SIG-M5 (cell line): Measurements from ENCODE around the gene SNX27.
A peak's percentile ranks its signal among the peaks of the same experiment; 100 is the strongest.
"Not testable (repeated sequence)": the region's sequence is repeated elsewhere in the genome, so short reads cannot be mapped to it uniquely, and the experiment has no call there.

Source experiments
- DNase-seq: peaks from one replicate; lab custom pipeline; 2025; lab: John Stamatoyannopoulos, UW

The SNX27 gene

DNA sequence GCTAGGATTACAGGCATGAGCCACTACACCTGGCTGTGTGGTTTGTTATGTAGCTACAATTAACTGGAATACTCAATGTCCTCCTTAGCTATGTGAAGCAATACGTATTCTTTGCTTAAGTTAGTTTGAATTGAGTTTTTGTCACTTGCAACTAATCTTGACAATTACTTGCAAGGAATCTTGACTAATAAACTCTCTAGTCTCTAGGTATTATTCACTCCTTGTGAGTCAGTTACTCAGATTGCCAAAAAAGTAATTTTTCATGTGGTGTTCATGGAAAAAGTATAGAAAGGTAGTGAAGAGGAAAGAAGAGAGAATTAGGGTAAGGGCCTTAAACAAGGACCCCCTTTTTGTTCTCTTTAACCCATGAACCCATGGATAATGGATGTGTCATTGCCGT lies 7.6 kb upstream of the SNX27 start:
- no peak for DNase-seq

DNA sequence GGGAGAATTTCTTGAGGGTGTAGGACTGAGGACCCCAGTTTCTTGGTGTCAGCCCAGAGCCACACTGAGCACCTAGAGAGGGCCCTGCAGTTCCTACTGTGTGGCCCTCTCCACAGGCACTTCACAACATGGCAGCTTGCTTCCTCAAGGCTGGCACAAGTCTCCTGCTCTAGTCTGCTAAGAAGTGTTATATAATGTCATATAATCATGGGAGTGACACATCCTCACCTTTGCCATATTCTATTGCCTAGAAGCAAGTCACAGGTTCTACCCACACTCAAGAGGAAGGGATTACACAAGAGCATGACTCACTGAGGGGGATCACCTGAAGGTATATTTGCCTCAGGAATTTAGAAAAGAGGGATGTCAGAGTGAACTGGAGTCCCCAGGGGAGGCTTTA lies 5.5 kb upstream of the SNX27 start:
- DNase-seq: no peak

- DNase-seq: no peak
Measured at GRCh38 chr1:151606857-151607256, 5.0 kb upstream of the SNX27 start.

- DNase-seq: no peak
Measured at GRCh38 chr1:151610142-151610541, 1.7 kb upstream of the SNX27 start.

GRCh38 chr1:151611288-151611790 lies 511 bp upstream of the SNX27 start:
- DNase-seq: peak; percentile 100

GRCh38 chr1:151612501-151613281 lies 841 bp downstream of the SNX27 start:
- DNase-seq: no peak

GRCh38 chr1:151613282-151613780 lies 1.5 kb downstream of the SNX27 start:
- no peak for DNase-seq

- no peak for DNase-seq
Measured at GRCh38 chr1:151615711-151616504, 4.1 kb downstream of the SNX27 start.

DNA sequence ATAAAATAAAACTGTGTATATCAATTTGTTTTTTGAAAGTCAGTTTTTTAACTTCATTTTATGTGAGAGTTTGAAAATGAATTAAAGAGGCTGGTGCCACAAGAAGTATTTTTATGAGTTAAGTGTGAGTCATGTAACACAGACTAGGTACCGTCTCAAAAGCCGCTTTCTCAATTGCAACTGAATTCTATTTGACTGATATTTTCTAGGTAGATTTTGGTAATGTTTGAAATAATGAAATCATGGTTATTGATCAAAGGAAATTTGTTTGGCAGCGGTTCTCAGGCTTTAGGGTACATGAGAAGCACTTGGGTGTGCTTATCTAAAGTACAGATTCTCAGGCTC lies 4.6 kb downstream of the SNX27 start:
- no peak for DNase-seq

DNA sequence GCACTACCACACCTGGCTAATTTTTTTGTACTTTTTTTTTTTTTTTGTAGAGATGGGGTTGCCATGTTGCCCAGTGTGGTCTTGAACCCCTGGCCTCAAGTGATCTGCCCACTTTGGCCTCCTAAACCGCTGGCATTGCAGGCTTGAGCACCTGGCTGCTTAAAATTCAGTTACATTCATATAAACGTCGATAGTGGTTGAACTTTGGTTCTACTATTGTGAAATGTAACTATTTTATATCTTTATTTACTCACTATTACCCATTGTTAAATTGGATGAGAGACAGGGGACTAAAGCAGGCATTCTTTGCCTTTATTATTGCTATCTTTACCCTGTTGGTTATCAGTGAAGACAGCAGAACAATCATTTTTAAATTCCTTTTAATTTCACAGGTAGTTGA lies 6.2 kb downstream of the SNX27 start:
- no peak for DNase-seq

GRCh38 chr1:151618470-151618869 lies 6.6 kb downstream of the SNX27 start:
- no peak for DNase-seq

- DNase-seq: not testable (repeated sequence)
Measured at GRCh38 chr1:151618996-151619395, 7.1 kb downstream of the SNX27 start.

- no peak for DNase-seq
Measured at GRCh38 chr1:151619489-151620093, 7.7 kb downstream of the SNX27 start.

DNA sequence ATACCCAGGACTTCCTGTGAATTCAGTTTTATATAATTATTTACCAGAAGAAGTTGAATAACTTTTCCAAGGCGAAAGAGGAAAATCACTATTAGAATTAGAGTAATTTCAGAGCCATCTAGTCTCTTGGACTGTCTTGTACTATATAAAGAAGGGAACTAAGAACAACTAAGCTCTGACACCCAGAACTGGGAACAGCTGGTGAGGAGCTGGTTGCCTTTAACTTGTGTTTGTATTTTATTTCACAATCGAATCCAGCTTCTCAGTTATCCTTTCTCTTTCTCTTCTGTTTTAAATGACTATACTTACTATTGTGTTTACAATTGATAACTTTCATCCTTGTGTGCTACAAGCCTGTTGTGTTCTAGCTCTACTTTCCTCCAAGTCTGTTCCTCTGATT lies 8.4 kb downstream of the SNX27 start:
- peak; percentile 22 for DNase-seq

- no peak for DNase-seq
Measured at GRCh38 chr1:151621351-151621750, 9.5 kb downstream of the SNX27 start.

DNA sequence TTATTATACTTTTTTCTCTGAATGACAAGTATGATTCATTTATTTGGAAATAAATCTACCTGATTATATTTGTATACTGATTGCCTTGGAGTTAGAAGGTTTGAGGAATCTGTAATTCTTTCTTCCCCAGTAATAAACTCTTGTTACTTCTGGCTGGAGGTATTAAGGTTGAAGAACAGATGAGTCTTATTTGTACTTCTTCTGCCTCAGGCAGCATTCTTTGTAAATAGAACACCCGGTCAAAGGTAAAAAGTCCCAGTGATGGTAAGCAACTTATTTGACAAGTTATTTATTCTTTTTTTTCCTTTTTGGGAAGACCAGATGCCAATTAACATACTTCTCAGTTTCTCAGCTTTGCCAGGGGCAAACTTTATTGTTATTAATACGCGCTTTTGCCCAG lies 12.9 kb downstream of the SNX27 start:
- DNase-seq: no peak

DNA sequence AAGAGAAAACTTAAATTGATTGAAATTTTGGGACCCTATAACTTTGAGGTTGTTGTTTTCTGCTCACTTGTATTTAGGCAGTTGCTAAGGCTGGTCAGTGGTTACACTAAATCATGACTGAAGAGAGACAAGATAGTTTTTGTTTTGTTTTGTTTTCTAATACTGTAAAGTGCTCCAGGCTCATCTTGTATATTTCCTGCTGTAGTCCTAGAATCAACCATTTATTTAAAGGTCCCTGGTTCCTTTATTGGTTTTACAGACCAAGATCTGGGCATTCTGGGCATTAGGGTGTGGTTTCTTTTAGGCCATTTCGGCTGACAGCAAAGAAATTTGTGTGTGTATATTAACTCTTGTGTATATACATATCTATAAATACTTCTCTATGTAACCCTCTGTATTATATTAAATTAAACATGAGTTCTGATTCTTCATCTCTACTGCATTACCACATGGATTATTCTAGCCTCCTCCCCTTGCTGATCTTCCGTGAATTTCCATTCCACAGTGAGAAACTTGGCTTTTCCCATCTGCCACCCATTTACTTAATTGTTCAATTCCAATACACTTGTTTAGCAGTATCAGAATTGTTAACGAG lies 15.0 kb downstream of the SNX27 start:
- DNase-seq: no peak

- no peak for DNase-seq
Measured at GRCh38 chr1:151629278-151629677, 17.4 kb downstream of the SNX27 start.

GRCh38 chr1:151635479-151636072 lies 23.7 kb downstream of the SNX27 start:
- DNase-seq: no peak

- no peak for DNase-seq
Measured at GRCh38 chr1:151638074-151638775, 26.4 kb downstream of the SNX27 start.

DNA sequence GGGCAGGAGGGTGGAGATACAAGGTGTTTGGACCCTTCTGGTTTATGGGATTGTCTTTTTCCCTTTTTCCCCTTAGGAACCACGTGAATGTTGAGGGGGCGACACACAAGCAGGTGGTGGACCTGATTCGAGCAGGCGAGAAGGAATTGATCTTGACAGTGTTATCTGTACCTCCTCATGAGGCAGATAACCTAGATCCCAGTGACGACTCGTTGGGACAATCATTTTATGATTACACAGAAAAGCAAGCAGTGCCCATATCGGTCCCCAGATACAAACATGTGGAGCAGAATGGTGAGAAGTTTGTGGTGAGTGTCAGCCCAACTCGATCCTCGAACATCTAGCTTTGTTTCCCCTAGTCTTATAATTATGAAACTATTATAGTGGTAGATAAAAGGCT lies 27.0 kb downstream of the SNX27 start:
- DNase-seq: no peak
